Gastroesophageal sphincter (tissue), 4 donors: ENCODE data around the gene SATB1. TPM values are rescaled to one million over a fixed set of nuclear protein-coding genes. Genes with fewer than 3 reads are reported as not detected.

Experiments
- ATAC-seq: fragments of 150-250 bp; one replicate; pipeline ENCODE4 v1.9.1; 2016; ENCODE audit warnings: mild to moderate bottlenecking, moderate library complexity
- H3K27ac ChIP-seq, 4 donors: fragments of 200-600 bp; sonication (generic) in 3 of 4; 1 replicate in 3 of 4; 2 replicates in 1 of 4; pipeline ENCODE4 v1.5.1; 2016 to 2019
- H3K27me3 ChIP-seq: fragments of 200-600 bp; sonication (generic); one replicate; pipeline ENCODE4 v1.5.1; 2019
- H3K36me3 ChIP-seq, 2 donors: fragments of 200-600 bp; sonication (generic); one replicate each; pipeline ENCODE4 v1.5.1; 2019; ENCODE audit warnings: control low read depth in 1 of 2
- H3K4me1 ChIP-seq, 3 donors: fragments of 200-600 bp; sonication (generic); 1 replicate in 2 of 3; 2 replicates in 1 of 3; pipeline ENCODE4 v1.5.1; 2016 to 2019; ENCODE audit warnings: control low read depth in 2 of 3
- H3K4me3 ChIP-seq, 2 donors: fragments of 200-600 bp; sonication (generic); one replicate each; pipeline ENCODE4 v1.5.1; 2019; ENCODE audit warnings: mild to moderate bottlenecking in 1 of 2, moderate library complexity in 1 of 2
- H3K9me3 ChIP-seq, 3 donors: fragments of 200-600 bp; sonication (generic); one replicate each; pipeline ENCODE4 v1.5.1; 2017 to 2019; ENCODE audit warnings: control low read depth in 2 of 3
- CTCF ChIP-seq, 4 experiments: fragments of 200-600 bp in 2 of 4; fragments of 450-650 bp in 2 of 4; sonication (generic) in 1 of 4; IDR thresholded peaks; one replicate each; pipeline ENCODE4 v1.5.1; 2017 to 2019; ENCODE audit warnings: antibody characterized with exemption in 4 of 4, mild to moderate bottlenecking in 2 of 4, moderate library complexity in 2 of 4
- EP300 ChIP-seq: sonication (generic); formaldehyde crosslinking; IDR thresholded peaks from one replicate; pipeline ENCODE4 v1.6.1; 2017; ENCODE audit warnings: antibody characterized with exemption, mild to moderate bottlenecking
- POLR2A ChIP-seq, 2 donors: fragments of 450-650 bp; IDR thresholded peaks; one replicate each; pipeline ENCODE4 v1.6.1; 2017; ENCODE audit warnings: antibody characterized with exemption in 2 of 2, mild to moderate bottlenecking in 2 of 2, moderate library complexity in 1 of 2
- POLR2AphosphoS5 ChIP-seq: sonication (generic); formaldehyde crosslinking; IDR thresholded peaks from one replicate; pipeline ENCODE4 v1.6.1; 2017; ENCODE audit warnings: antibody characterized with exemption
- whole genome bisulfite sequencing, 2 donors: methylation state at CpG; one replicate each; pipeline ENCODE4 v1.1.5; 2018; ENCODE audit warnings: low coverage in 1 of 2; 5-methylcytosine and 5-hydroxymethylcytosine counted together
- total RNA-seq, 4 donors: library from RNA; depleted of rRNA; stranded (reverse); fragments of >200 nt; gene quantifications; one replicate each; pipeline ENCODE4 v1.1.0, GENCODE V29; 2016

The SATB1 gene
- total RNA-seq, 4 donors from 2014 or later, result 41.5 to 61.2 (median 48.7) TPM

GRCh38 chr3:18372786-18373405, 52.2 kb downstream of the SATB1 start:
- Histone ChIP-seq H3K4me3 (no peak overlapping the region), H3K27ac (no peak overlapping the region), H3K36me3 (peaks cover 0 to 54% of the 10 kb centered on the region in 2 donors), H3K9me3 (no peaks in the 10 kb centered on the region), H3K27me3 (no peaks in the 10 kb centered on the region), H3K4me1 (no peaks in the 10 kb centered on the region)
- 79 to 93% methylated on average over 4 of the region's 4 CpGs for WGBS, 2 donors
- ATAC-seq, result no peak
- TF ChIP-seq POLR2AphosphoS5, result no peak
- TF ChIP-seq POLR2A (IDR thresholded peaks at IDR 0.05), result no peak

- Histone ChIP-seq H3K4me3 (no peak overlapping the region), H3K27ac (no peak overlapping the region), H3K27me3 (no peaks in the 10 kb centered on the region), H3K9me3 (no peaks in the 10 kb centered on the region), H3K36me3 (peaks cover 0 to 46% of the 10 kb centered on the region in 2 donors), H3K4me1 (no peaks in the 10 kb centered on the region)
- WGBS, 2 donors, result 92% methylated on average over 7 of the region's 7 CpGs; no CpG with 5 or more reads in 1 of the 2 donors
- ATAC-seq, result no peak
- TF ChIP-seq POLR2AphosphoS5, result no peak
- TF ChIP-seq CTCF (IDR thresholded peaks at IDR 0.05), result no peak
- no peak for TF ChIP-seq POLR2A (IDR thresholded peaks at IDR 0.05)
- TF ChIP-seq EP300, result no peak
Observed at GRCh38 chr3:18370672-18371071, 54.5 kb downstream of the SATB1 start.

GRCh38 chr3:18369551-18370185, 55.5 kb downstream of the SATB1 start:
- no peak for TF ChIP-seq POLR2AphosphoS5
- no peak for TF ChIP-seq CTCF (IDR thresholded peaks at IDR 0.05)
- no peak for TF ChIP-seq EP300
- no peak for TF ChIP-seq POLR2A (IDR thresholded peaks at IDR 0.05)
- ATAC-seq, result no peak
- peaks cover 0 to 40% of the 10 kb centered on the region in 2 donors for H3K36me3 ChIP-seq
- no peak overlapping the region for H3K27ac ChIP-seq
- H3K4me1 ChIP-seq, result no peaks in the 10 kb centered on the region
- H3K4me3 ChIP-seq, result no peak overlapping the region
- no peaks in the 10 kb centered on the region for H3K27me3 ChIP-seq
- H3K9me3 ChIP-seq, result no peaks in the 10 kb centered on the region
- WGBS, 2 donors, result 76 to 84% methylated on average over 13 of the region's 13 CpGs

- Histone ChIP-seq H3K4me1 (no peaks in the 10 kb centered on the region), H3K4me3 (no peak overlapping the region), H3K27ac (no peak overlapping the region), H3K27me3 (no peaks in the 10 kb centered on the region), H3K36me3 (peaks cover 0 to 32% of the 10 kb centered on the region in 2 donors), H3K9me3 (no peaks in the 10 kb centered on the region)
- ATAC-seq, result no peak
- TF ChIP-seq CTCF (IDR thresholded peaks at IDR 0.05), result no peak
- TF ChIP-seq POLR2A (IDR thresholded peaks at IDR 0.05), result no peak
- TF ChIP-seq POLR2AphosphoS5, result no peak
- no peak for TF ChIP-seq EP300
- 95 to 100% methylated on average over 1 to 3 of the region's 3 CpGs for WGBS, 2 donors
Observed at GRCh38 chr3:18366258-18366657, 58.9 kb downstream of the SATB1 start.

GRCh38 chr3:18363338-18363737, 61.8 kb downstream of the SATB1 start:
- no peak for ATAC-seq
- no peaks in the 10 kb centered on the region for H3K27me3 ChIP-seq
- TF ChIP-seq EP300 (no peak), POLR2AphosphoS5 (no peak), POLR2A (IDR thresholded peaks at IDR 0.05) (no peak), CTCF (IDR thresholded peaks at IDR 0.05) (no peak)
- H3K9me3 ChIP-seq, result no peaks in the 10 kb centered on the region
- H3K36me3 ChIP-seq, result peaks cover 0 to 27% of the 10 kb centered on the region in 2 donors
- no peak overlapping the region for H3K27ac ChIP-seq
- 94 to 100% methylated on average over 2 of the region's 2 CpGs for WGBS, 2 donors
- peaks cover 0 to 5% (median 5%) of the 10 kb centered on the region in 3 donors for H3K4me1 ChIP-seq
- H3K4me3 ChIP-seq, result no peak overlapping the region
